Measurements from ENCODE around the gene LRRC28. TPM values are rescaled to one million over a fixed set of nuclear protein-coding genes. Genes with fewer than 3 reads are reported as not detected.
"Not testable (repeated sequence)": the region's sequence is repeated elsewhere in the genome, so short reads cannot be mapped to it uniquely, and the experiment has no call there.

LRRC28 gene
- total RNA-seq: 20.0 and 27.8 TPM in 2 replicates

DNA sequence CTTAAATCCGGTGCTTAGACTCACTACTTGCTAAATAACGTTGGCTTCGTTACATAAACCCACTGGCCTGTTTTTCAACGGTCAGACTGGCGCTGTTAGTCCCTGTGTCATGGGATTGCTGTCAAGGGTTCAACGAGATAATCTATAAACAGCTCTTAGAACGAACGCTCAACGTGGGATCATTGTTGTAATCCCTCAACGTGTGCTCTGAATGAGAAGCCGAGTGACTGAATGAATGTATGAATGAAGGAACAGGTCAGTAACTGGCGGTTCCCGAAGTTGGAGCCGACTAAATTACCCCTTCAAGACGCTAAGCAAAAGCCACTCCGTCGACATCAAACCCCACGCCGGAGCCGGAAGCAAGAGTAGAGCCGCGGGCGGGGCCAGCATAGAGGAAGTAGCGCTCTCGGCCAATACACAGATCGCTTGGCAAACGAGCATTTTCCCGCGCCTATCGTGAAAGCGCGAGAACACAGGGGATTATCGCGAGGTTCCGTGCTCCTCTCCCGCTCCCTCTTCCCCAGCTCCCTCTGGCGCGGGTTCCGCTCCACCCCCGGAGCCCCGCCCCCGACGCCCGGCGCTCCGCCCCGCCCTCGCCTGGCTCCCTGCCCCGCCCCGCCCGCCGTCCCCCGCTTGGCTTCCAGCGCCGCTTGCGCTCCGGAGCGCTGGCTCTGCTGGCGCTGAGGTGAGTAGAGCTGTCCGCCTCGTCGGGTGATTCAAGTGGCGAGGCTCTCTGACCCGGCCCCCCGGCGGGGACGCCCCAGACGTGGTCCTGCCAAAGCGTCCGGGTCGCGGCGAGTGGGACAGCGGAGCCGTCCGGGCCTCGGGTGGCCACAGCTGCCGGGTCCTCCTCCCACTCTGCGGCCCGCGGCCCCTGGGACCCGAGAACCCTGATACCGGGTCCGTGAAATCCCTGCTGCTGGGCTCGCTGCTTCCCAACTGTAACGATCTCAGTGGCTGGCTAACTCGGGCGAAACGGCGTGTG lies at the start of gene LRRC28:
Gene LRRC28 (plus strand): TSS at position 625 of the 985 bp plus-strand sequence. CDS start 4,477 bp downstream, outside the sequence.
- peak; percentile 96 for DNase-seq (ENCODE audit: low read depth)

DNA sequence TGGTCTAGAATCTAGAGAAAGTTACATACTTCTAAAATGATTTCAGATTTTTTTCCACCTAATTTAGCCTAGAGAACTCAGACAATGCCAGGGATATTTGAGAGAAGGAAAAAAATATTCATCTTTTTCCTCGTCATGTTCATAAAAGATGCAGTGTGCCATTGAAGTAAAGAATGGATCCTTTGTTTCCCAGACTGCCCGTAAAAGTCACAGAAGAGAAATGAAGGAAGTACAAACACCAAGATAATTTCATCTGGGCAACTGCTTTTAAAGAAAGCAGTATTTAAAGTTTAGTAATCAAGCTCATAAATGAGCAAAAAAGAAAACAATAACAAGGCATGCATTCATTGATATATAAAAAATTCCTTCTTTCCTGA lies 49.1 kb upstream of the LRRC28 start:
- DNase-seq (ENCODE audit: low read depth): no peak

DNA sequence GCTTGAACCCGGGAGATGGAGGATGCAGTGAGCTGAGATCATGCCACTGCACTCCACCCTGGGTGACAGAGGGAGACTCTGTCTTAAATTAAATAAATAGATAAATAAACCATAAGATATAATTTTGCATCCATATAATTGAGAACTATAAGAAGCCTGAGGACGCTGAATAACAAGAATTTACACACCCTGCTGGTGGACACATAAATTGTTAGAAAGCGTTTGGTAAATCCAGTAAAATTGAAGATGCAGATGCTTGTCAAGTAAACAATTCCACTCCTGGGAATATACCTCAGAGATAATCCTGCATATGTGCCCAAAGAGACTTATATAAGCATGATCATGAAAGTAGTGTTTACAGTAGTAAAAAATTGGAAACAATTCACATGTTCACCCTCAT lies 43.6 kb upstream of the LRRC28 start:
- DNase-seq (ENCODE audit: low read depth): no peak

DNA sequence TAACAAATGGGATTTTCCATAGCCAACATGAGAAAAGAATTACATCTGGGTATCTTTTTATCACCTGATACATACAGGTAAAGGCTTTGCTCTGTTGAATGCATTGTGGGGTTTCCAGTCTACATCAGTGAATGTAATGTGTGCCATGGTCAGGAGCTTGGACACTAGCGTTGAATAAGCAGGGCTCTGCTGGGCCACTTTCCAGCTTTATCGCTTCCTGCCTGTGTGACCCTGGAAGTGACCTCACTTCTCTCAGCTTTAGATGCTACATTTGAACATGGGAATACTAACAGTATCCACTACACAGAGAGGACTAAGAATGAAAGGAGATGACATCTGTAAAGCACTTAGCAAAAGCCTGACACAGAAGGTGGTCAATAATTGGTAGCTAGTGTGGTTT lies 42.0 kb upstream of the LRRC28 start:
- no peak for DNase-seq (ENCODE audit: low read depth)

DNA sequence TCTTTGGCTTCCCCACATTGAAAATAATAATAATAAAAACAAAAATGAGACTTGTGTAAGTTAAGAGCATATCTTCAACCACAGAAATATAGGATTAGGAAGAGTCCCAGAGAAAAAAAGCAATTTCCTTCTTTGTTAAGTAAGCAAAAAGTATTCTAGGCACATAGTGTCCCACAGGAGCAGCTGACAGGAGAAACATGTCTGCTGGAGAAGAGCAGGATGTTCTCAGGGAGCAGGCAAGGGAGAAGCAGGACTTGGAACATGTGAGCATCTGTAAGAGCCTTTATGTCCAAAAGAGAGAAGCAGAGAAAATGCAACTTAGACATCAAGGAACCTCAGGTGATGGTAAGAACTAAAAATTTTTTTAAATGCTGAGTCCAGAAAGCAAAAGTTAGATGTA lies 40.9 kb upstream of the LRRC28 start:
- no peak for DNase-seq (ENCODE audit: low read depth)

DNA sequence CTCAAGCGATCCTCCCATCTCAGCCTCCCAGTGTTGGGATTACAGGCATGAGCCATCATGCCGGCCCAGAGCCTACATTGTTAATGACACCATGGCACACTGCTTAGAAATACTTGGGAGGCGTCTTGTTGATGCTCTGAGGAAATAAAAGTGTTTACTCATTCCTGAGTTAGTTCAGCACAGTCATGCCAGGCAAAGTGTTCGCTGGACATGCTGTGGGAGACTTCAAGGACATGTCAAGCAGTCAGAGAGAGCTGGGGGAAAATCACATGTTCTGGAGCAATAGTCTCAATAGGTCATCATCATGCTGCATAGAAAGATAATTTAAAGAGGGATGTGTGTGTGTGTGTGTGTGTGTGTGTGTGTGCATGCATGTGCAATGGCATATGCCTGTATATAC lies 39.4 kb upstream of the LRRC28 start:
- DNase-seq (ENCODE audit: low read depth): peak; percentile 16

DNA sequence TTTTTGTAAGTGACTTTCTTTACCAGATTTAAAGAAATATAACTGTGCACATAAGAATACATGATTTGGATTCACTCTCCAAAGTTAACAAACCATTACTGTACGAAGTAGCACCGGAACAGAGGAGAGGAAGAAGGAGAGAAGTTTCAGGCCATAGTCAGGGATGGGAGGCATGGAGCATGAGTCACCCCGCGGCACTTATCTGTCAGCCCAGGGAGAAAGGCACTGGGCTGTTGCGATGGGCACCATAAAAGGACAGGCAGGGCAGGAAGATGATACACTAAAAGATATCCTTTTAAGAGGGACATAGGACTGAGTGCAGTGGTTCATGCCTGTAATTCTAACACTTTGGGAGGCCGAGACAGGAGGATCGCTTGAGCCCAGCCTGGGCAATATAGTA lies 38.9 kb upstream of the LRRC28 start:
- DNase-seq (ENCODE audit: low read depth): peak; percentile 41

DNA sequence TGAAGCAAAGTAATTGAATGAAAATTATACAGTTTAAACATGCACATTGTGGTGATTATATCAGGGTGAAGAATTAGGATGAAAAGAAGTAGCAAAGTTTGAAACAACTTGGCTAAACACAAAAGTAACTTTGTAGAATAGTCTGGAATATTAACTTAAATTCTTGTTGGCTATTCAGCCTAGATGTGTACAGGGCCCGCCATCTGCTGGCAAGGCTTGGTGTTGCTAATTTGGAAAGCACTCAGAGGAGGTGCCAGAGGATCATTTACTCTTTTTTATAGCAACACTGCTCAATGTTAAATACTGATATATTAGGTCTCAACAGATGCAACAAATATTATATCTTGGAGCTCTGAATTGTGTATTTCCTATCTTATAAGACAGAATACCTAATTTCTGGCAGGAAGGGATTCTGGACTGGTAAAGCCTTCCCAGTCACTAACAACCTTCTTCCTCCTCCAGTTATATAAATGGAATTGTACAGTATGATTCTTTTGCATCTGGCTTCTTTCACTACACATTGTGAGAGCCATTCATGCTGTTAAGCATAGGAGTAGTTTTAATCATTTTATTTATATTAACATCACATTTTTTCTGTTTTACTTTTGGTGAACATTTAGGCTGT lies 38.0 kb upstream of the LRRC28 start:
- peak; percentile 58 for DNase-seq (ENCODE audit: low read depth)

DNA sequence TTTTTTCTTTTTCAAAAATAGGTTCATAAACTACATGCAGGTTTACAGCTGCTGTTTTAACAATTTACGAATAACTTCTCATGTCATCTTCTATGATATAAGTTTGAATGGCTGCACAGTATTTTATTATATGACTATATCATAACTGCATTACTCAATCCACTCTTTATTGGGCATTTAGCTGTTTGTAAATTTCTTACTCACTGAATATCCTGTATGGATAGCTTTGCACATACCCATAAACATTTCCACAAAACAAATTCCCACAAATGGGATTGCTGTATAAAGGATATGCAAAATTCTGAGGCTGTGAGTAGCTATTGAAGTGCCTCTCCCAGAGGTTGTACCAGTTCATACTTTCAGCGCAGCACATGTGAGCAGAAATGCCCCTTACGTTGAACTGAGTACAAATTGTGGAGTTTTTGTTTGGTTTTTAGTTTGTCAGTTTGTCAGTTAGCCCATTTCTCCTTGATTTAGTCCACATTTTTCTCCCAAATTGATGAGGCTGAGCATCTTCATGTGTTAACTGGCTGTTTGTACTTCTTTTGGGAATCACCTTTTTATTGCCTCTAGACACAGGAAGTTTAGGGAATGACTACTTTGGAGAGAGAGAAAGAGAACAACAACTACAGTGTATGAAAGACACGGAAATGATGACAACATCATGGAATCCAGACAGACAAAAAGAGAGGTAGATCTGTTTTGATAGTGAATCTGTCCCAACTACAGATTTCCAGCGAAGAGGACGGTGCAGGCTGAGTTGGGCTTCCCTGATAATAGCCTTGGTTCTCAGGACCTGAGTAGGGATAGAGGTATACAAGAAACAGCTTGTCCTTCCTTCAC lies 26.7 kb upstream of the LRRC28 start:
- DNase-seq (ENCODE audit: low read depth): no peak

DNA sequence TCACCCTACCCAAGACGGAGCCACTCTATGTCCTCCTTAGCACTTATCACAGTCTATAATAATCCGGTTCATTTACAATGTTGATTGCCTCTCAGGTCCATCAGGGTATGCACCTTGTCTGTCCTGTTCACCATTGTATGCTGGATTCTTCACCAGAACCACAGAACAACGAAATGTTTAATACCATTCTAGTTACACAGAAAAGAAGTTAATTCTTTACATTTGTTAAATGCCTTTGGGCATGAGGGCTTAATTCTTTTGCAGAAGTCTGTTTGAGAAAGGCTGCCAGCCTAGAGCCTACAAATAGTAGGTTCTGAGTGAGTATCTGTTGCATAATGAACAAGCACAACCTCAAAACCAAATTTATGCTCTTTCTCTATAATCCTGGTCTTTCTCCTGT lies 24.5 kb upstream of the LRRC28 start:
- DNase-seq (ENCODE audit: low read depth): no peak

DNA sequence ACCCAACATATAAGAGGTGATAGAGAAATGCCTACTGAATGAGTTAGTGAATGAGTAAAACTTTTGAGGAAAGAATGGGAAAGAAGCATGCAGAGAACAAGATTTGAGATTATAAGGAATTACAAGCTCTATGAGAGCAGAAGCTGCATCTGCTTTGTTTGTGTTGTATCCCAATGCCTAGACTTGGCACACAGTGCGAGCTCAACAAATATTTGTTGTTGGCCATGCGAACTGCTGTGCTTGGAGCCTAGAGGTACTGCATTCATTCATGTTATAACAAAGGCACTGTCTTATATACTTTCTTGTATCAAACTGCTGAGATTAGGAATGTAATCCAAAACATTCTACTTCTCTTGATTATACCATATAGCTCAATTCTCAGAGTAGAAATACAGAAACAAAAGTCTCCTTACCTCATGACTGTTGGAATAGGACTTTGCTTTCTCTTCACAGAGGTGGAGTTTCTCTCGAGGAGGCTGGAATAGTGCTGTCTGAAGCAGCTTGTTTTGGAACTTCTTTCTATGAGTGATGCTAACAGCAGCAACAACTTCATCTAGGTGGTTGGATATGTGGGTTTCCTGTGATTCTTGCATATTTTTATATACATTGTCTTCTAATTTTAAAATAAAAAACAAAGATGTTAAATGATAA lies 23.0 kb upstream of the LRRC28 start:
- no peak for DNase-seq (ENCODE audit: low read depth)

DNA sequence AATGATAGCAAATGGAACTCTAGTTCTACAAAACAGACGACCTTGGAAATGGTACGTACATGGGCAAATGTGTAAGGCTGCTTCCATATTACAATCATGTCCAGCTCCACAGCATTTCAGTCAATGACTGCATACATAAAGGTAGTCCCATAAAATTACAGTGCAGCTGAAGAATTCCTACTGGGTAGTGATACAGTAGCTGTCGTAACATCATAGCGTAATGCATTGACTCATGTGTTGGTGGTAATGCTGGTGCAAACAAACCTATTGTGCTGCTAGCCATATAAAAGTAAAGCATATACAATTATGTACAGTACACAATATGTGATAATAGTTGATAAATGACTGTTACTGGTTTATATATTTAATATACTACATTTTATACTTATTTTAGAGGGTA lies 20.4 kb upstream of the LRRC28 start:
- no peak for DNase-seq (ENCODE audit: low read depth)

DNA sequence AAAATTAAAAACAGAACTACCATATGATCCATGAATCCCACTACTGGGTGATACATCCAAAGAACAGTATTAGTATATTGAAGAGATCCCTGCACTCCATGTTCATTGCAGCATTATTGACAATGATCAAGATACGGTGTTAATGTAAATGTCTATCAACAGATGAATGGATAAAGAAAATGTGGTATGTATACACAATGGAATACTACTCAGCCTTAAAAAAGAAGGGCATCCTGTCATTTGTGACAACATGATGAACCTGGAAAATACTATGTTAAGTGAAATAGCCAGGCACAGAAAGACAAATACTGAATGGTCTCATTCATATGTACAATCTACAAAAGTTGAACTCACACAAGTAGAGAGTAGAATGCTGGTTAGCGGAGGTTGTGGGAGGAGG lies 18.5 kb upstream of the LRRC28 start:
- DNase-seq (ENCODE audit: low read depth): no peak

DNA sequence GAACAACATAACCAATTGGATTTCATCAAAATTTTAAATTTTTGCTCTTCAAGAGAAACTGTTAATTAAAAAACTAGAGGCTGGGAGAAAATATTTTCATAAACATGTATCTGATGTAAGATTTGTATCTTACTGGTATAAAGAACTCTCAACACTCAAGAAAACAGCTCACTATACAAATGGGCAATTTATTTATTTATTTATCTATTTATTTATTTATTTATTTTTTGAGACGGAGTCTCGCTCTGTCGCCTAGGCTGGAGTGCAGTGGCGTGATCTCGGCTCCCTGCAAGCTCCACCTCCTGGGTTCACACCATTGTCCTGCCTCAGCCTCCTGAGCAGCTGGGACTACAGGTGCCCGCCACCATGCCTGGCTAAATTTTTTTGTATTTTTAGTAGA lies 17.1 kb upstream of the LRRC28 start:
- not testable (repeated sequence) for DNase-seq (ENCODE audit: low read depth)

DNA sequence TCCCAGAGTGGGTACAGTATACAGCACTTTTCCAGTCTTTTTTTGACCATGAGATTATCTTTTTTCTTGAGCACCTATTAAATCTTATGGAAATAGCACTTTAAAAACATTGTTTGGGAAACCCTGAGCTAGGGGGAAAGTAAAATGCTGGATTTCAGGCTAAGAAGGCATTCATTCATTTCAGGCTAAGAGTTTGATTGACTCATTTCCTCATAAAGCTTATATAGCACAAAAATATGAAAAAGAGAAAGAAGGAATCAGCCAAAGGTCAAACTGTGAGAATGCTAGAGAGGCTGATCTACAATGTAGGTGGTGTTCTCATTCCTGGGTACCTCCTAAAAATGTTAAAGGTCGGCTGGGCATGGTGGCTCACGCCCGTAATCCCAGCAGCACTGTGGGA lies 12.4 kb upstream of the LRRC28 start:
- no peak for DNase-seq (ENCODE audit: low read depth)

DNA sequence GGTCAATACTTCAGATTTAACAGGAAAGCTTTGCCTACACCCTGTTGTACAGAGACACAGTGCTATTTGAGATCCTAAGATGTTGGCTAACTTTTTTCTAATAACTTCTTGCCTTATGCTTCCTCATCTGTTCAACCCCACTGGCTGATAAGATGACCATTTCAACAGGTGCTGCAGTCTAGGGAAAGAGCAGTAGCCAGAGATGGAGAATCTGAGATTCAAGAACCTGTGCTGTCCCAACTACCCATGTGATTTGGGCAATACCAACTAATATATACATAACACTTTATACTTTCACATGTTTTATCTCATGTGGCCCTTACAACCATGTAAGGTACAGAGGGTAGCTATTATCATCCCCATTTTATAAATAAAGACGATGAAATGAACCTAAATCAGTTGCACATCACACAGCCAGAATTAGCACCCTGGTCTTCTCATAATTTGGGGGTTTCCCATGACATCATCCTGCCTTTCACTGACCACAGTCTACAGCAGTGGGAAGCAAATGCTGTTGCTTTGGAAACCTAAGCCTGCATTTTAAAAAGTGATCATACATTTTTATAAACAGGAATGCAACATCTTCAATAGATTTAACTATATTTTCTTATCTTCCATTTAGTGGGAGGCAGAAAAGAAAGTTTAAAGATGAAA lies 11.6 kb upstream of the LRRC28 start:
- no peak for DNase-seq (ENCODE audit: low read depth)

DNA sequence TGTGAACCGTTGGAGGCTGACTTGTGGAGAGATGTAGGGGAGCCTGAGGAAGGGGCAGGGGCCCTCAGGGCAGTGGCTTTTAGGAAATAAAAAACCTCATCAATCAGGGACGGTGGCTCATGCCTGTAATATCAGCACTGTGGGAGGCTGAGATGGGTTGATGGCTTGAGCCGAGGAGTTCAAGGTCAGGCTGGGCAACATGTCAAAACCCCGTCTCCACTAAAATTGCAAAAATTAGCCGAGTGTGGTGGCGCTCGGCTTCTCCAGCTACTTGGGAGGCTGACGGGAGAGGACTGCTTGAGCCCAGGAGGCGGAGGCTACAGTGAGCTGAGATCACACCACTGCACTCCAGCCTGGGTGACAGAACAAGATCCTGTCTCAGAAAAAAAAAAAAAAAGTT lies 9.5 kb upstream of the LRRC28 start:
- DNase-seq (ENCODE audit: low read depth): no peak

DNA sequence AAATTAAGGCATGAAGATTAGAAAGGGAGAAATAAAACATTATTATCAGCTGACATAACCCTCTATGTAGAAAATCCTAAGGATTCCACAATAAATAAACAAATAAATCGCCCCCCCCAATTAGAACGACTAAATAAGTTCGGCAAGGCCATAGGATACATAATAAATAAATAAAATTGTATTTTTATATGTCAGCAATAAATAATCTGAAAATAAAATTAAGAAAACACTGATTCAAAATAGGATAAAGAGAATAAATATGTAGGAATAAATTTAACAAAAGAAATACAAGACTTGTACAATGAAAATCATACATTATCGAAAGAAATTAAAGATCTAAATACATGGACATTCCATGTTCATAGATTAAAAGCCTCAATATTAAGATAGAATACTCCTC lies 7.0 kb upstream of the LRRC28 start:
- no peak for DNase-seq (ENCODE audit: low read depth)

DNA sequence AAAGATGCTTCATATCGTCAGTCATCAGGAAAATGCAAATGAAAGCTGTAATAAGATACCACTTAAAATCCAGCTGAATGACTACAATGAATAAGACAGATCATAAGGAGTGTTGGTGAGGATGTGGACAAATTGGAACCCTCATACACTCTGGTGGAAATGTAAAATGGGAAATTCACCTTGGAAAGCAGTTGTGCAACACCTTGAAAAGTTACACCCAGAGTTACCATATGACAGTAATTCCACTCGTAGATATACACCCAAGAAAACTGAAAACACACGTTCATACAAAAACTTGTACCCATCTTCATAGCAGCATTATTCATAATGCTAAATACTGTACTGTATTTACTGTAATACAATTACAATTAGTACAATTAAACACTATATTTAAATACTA lies 4.2 kb upstream of the LRRC28 start:
- DNase-seq (ENCODE audit: low read depth): no peak

DNA sequence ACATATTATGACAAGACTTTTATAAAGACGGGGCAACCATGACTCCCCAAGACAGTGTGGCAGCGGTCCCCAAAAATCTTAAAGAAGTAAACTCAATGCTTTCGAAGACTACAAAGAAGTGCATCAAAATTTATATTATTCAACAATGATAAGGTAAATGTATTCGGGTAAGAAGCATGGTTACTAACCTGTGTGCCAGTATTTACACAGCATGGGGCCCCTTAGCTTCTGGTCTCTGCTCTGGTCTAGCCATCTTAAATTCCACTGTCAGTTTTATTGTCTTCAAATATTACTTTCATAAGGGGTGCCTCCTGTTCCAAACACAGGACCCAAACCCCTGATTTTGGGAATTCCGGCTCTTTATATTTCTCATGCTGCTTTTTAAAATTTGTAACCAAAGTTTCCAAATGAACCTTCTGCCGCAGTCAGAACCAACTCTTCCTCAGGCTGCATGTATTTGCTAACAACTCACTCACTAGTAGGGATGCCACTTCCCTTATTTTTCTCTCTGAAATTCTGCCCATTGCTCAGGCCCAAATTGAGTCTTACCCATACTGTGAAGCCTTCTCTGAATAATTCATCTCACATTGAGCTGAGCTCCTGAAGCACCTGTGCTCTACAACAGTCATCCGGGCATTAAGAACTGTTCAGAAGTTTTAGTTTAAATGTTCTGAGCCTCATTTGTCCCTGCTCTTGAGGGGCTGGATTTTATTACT lies 3.1 kb upstream of the LRRC28 start:
- no peak for DNase-seq (ENCODE audit: low read depth)

Measured in renal cortical epithelial cell (primary cell).